WTC11 (cell line): ENCODE data around the gene TP73. TPM values are rescaled to one million over a fixed set of nuclear protein-coding genes. Genes with fewer than 3 reads are reported as not detected.

Source experiments
- ATAC-seq: fragments of 200-7000 bp; cut with Tn5 transposase; 2 replicates; pipeline ENCODE4 v1.10.0; 2021; ENCODE audit warnings: mild to moderate bottlenecking, moderate library complexity
- CTCF ChIA-PET: fragments of 300-600 bp; sonication (Branson Sonifier 250); formaldehyde crosslinking; loops from one replicate; lab custom pipeline; 2021; ENCODE audit warnings: antibody characterized with exemption; lab: Charles Lee
- POLR2A ChIA-PET: fragments of 350-600 bp; sonication (Branson Sonifier 250); formaldehyde crosslinking; loops from one replicate; lab custom pipeline; 2021; ENCODE audit warnings: antibody characterized with exemption; lab: Charles Lee
- DNase-seq: peaks from one replicate; pipeline ENCODE4 v3.0.0; 2021; ENCODE audit warnings: low spot score
- H3K27ac Mint-ChIP-seq: 2 replicates; pipeline ENCODE4 v1.8.0; 2021; ENCODE audit warnings: mixed read lengths
- H3K27me3 Mint-ChIP-seq: 2 replicates; pipeline ENCODE4 v1.8.0; 2021; ENCODE audit warnings: low read depth, mild to moderate bottlenecking, moderate library complexity, mixed read lengths
- H3K36me3 Mint-ChIP-seq: 2 replicates; pipeline ENCODE4 v1.8.0; 2021; ENCODE audit warnings: mixed read lengths
- H3K4me1 Mint-ChIP-seq: 2 replicates; pipeline ENCODE4 v1.8.0; 2022; ENCODE audit warnings: mixed read lengths
- H3K4me3 Mint-ChIP-seq: 2 replicates; pipeline ENCODE4 v1.8.0; 2021; ENCODE audit warnings: mild to moderate bottlenecking, moderate library complexity, mixed read lengths
- H3K9me3 Mint-ChIP-seq: 2 replicates; pipeline ENCODE4 v1.8.0; 2021; ENCODE audit warnings: mixed read lengths
- CTCF ChIP-seq: fragments of 200-600 bp; IDR thresholded peaks from 2 replicates; pipeline ENCODE4 v1.8.0; 2022; ENCODE audit warnings: antibody characterized with exemption
- GRHL2 ChIP-seq: fragments of 250-450 bp; sonication (Bioruptor Pico); IDR thresholded peaks from 2 replicates; pipeline ENCODE4 v1.8.0; 2022; ENCODE audit warnings: mild to moderate bottlenecking, moderate library complexity; ENCODE audit not compliant: insufficient replicate concordance, severe bottlenecking
- IRF2 ChIP-seq: sonication (generic); formaldehyde crosslinking; IDR thresholded peaks from 2 replicates; pipeline ENCODE4 v1.8.0; 2022; ENCODE audit warnings: low read depth, missing genetic modification reagents, borderline replicate concordance
- JAZF1 ChIP-seq: fragments of 250-450 bp; sonication (Bioruptor Pico); IDR thresholded peaks from 2 replicates; pipeline ENCODE4 v1.9.0; 2021; ENCODE audit warnings: moderate library complexity, mild to moderate bottlenecking, inconsistent platforms
- PRRX2 ChIP-seq: fragments of 250-450 bp; sonication (Bioruptor Pico); IDR thresholded peaks from 2 replicates; pipeline ENCODE4 v1.8.0; 2021; ENCODE audit warnings: mild to moderate bottlenecking
- RORB ChIP-seq: fragments of 250-450 bp; sonication (Bioruptor Pico); IDR thresholded peaks from 2 replicates; pipeline ENCODE4 v1.9.0; 2021; ENCODE audit warnings: mild to moderate bottlenecking
- SP1 ChIP-seq: sonication (generic); formaldehyde crosslinking; conservative IDR thresholded peaks from 2 replicates; pipeline ENCODE4 v1.8.1; 2022; ENCODE audit warnings: missing genetic modification reagents
- TP53 ChIP-seq: sonication (generic); formaldehyde crosslinking; IDR thresholded peaks from 2 replicates; pipeline ENCODE4 v1.8.1; 2023; ENCODE audit warnings: mild to moderate bottlenecking, missing genetic modification reagents
- ZNF138 ChIP-seq: sonication (generic); formaldehyde crosslinking; conservative IDR thresholded peaks from 2 replicates; pipeline ENCODE4 v1.8.1; 2022; ENCODE audit warnings: mild to moderate bottlenecking, moderate library complexity, missing genetic modification reagents
- ZNF263 ChIP-seq: sonication (generic); formaldehyde crosslinking; IDR thresholded peaks from 2 replicates; pipeline ENCODE4 v1.8.1; 2022; ENCODE audit warnings: low read depth, mild to moderate bottlenecking, moderate library complexity, missing genetic modification reagents
- total RNA-seq: library from RNA; stranded (reverse); gene quantifications from 3 replicates; pipeline ENCODE4 v1.2.3, GENCODE V29; 2021
- TF ChIP-seq, protein P1 (sequence below): sonication (generic); formaldehyde crosslinking; IDR thresholded peaks from 2 replicates; pipeline ENCODE4 v1.8.0; 2022; ENCODE audit warnings: mild to moderate bottlenecking, missing genetic modification reagents
- TF ChIP-seq, protein P2 (sequence below): sonication (generic); formaldehyde crosslinking; IDR thresholded peaks from 2 replicates; pipeline ENCODE4 v1.8.1; 2023; ENCODE audit warnings: mild to moderate bottlenecking, missing genetic modification reagents, moderate library complexity
- TF ChIP-seq, protein P3 (sequence below): fragments of 250-450 bp; sonication (Bioruptor Pico); conservative IDR thresholded peaks from 2 replicates; pipeline ENCODE4 v1.9.0; 2021; ENCODE audit warnings: mild to moderate bottlenecking
- TF ChIP-seq, protein P4 (sequence below): sonication (generic); formaldehyde crosslinking; IDR thresholded peaks from 2 replicates; pipeline ENCODE4 v1.8.0; 2022; ENCODE audit warnings: missing genetic modification reagents

TP73 gene
- total RNA-seq, 1 experiment from 2014 or later = 5.7 TPM

GRCh38 chr1:3609016-3609768, 43.1 kb upstream of the TP73 start:
- ATAC-seq (no peak), DNase-seq (no peak)
- Mint-ChIP-seq H3K27me3 (peaks cover 18% of the 10 kb centered on the region), H3K9me3 (no peaks in the 10 kb centered on the region), H3K27ac (peak overlapping the region; percentile 49; the same call in 1 of the 2 replicates), H3K4me1 (peaks cover 27% of the 10 kb centered on the region), H3K4me3 (peak overlapping the region; percentile 42), H3K36me3 (no peaks in the 10 kb centered on the region)
- TF ChIP-seq JAZF1 (CRISPR knock-in tag) = no peak
- no peak for TF ChIP-seq CTCF
- TF ChIP-seq TP53 (CRISPR knock-in tag) = no peak
- TF ChIP-seq PRRX2 (CRISPR knock-in tag) = no peak
- TF ChIP-seq, protein P1, sequence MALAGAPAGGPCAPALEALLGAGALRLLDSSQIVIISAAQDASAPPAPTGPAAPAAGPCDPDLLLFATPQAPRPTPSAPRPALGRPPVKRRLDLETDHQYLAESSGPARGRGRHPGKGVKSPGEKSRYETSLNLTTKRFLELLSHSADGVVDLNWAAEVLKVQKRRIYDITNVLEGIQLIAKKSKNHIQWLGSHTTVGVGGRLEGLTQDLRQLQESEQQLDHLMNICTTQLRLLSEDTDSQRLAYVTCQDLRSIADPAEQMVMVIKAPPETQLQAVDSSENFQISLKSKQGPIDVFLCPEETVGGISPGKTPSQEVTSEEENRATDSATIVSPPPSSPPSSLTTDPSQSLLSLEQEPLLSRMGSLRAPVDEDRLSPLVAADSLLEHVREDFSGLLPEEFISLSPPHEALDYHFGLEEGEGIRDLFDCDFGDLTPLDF (CRISPR knock-in tag) = no peak
- TF ChIP-seq GRHL2 (CRISPR knock-in tag) = no peak
- TF ChIP-seq ZNF263 (CRISPR knock-in tag) = no peak
- TF ChIP-seq, protein P2, sequence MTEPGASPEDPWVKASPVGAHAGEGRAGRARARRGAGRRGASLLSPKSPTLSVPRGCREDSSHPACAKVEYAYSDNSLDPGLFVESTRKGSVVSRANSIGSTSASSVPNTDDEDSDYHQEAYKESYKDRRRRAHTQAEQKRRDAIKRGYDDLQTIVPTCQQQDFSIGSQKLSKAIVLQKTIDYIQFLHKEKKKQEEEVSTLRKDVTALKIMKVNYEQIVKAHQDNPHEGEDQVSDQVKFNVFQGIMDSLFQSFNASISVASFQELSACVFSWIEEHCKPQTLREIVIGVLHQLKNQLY (CRISPR knock-in tag) = no peak
- TF ChIP-seq, protein P3, sequence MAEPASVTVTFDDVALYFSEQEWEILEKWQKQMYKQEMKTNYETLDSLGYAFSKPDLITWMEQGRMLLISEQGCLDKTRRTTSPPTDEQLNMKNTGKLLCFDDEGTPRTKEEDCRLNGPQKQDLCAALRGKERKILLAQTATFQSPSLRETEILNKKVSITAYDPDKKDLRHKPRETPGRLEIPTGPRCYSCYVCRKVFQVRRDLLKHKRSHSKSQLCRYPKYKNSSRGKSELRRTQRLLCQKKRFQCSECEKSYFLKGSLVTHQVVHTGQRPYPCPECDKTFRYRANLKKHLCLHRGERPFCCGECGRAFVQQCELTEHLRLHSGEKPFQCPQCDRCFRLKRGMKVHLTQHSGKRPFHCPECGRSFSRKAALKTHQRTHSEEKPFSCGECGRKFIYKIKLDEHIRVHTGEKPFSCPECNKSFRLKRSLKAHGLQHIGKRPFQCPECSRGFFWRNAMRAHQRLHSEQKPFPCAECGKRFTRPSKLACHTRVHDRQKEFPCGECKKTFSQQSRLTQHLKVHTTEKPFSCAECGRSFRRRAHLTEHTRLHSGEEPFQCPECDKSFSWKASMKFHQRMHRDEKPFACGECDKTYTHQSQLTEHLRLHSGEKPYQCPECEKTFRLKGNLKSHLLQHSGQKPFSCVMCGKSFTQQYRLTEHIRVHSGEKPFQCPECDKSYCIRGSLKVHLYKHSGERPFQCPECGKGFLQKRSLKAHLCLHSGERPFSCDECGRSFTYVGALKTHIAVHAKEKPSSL (CRISPR knock-in tag) = no peak
- no peak for TF ChIP-seq ZNF138 (CRISPR knock-in tag)
- ChIA-PET POLR2A (no interaction called here), CTCF (interaction anchor here (0.8 to 2.8 kb wide), 10 partner anchors 10 to 156 kb away, joined by 3 to 15 read pairs (median 6); no protein-coding TSS in a partner anchor)

- H3K27me3 Mint-ChIP-seq = peaks cover 18% of the 10 kb centered on the region
- no peak for DNase-seq
- TF ChIP-seq IRF2 = no peak
- TF ChIP-seq, all 79 proteins: peak for 0
- ChIA-PET CTCF (interaction anchor here (0.6 to 2.8 kb wide), 9 partner anchors 9 to 157 kb away, joined by 3 to 15 read pairs (median 5); no protein-coding TSS in a partner anchor), POLR2A (no interaction called here)
- Mint-ChIP-seq H3K36me3 (no peaks in the 10 kb centered on the region), H3K9me3 (no peaks in the 10 kb centered on the region), H3K4me1 (peaks cover 34% of the 10 kb centered on the region), H3K4me3 (peak overlapping the region; percentile 80), H3K27ac (no peak overlapping the region)
- ATAC-seq = no peak
Observed at GRCh38 chr1:3609769-3610526, 42.4 kb upstream of the TP73 start.

DNA sequence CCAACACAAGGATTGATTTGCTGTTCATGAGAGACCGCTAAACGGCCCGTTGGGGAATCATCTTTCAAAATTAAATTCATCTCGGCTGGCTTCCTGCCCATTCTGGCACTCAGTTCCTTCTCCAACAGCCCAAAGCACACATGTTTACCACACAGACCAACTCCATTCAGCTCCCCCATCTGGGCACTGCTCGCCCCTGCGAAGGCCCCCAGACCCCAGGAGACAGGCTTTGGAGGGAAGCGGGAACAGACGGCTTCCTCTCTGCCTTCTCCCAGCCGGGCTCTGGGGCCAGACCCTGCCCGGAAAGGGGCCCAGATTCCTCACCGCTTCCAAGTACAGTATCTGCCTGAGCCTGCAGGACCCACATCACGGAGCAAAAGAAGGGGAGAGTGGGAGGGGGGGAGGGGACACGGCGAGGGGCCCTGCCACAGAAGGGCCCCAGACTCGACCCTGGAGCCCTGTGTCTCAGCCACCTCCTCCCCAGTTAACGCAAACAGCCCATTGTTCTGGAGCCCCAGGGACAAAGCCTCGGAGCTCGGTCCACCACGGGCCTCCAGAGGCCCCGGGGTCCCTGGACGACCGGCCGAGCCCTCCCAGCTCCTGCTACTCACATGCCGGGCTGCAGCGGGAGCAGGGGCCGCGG, 41.7 kb upstream of the TP73 start:
- peaks cover 18% of the 10 kb centered on the region for H3K27me3 Mint-ChIP-seq
- H3K36me3 Mint-ChIP-seq = no peaks in the 10 kb centered on the region
- peaks cover 36% of the 10 kb centered on the region for H3K4me1 Mint-ChIP-seq
- ATAC-seq (peak; percentile 6), DNase-seq (peak; percentile 43)
- no peaks in the 10 kb centered on the region for H3K9me3 Mint-ChIP-seq
- POLR2A ChIA-PET = no interaction called here
- no peak overlapping the region for H3K27ac Mint-ChIP-seq
- TF ChIP-seq SP1 (CRISPR knock-in tag) (peak; percentile 9; the same call in 1 of the 2 replicates), RORB (CRISPR knock-in tag) (no peak)
- TF ChIP-seq, protein P4, sequence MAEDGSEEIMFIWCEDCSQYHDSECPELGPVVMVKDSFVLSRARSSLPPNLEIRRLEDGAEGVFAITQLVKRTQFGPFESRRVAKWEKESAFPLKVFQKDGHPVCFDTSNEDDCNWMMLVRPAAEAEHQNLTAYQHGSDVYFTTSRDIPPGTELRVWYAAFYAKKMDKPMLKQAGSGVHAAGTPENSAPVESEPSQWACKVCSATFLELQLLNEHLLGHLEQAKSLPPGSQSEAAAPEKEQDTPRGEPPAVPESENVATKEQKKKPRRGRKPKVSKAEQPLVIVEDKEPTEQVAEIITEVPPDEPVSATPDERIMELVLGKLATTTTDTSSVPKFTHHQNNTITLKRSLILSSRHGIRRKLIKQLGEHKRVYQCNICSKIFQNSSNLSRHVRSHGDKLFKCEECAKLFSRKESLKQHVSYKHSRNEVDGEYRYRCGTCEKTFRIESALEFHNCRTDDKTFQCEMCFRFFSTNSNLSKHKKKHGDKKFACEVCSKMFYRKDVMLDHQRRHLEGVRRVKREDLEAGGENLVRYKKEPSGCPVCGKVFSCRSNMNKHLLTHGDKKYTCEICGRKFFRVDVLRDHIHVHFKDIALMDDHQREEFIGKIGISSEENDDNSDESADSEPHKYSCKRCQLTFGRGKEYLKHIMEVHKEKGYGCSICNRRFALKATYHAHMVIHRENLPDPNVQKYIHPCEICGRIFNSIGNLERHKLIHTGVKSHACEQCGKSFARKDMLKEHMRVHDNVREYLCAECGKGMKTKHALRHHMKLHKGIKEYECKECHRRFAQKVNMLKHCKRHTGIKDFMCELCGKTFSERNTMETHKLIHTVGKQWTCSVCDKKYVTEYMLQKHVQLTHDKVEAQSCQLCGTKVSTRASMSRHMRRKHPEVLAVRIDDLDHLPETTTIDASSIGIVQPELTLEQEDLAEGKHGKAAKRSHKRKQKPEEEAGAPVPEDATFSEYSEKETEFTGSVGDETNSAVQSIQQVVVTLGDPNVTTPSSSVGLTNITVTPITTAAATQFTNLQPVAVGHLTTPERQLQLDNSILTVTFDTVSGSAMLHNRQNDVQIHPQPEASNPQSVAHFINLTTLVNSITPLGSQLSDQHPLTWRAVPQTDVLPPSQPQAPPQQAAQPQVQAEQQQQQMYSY (CRISPR knock-in tag) = peak; percentile 38; the same call in 1 of the 2 replicates
- H3K4me3 Mint-ChIP-seq = peak overlapping the region; percentile 80
- CTCF ChIA-PET = interaction anchor here (0.6 to 2.8 kb wide), 10 partner anchors 8 to 157 kb away, joined by 3 to 15 read pairs (median 4); no protein-coding TSS in a partner anchor
